Central memory CD8-positive, alpha-beta T cell (primary cell): ENCODE measurements around the gene TBL1X.

Source experiments
- ATAC-seq: fragments of 150-1000 bp; cut with Tn5 transposase; replicated peaks from 2 replicates; pipeline ENCODE4 v1.10.0; 2022; ENCODE audit warnings: mild to moderate bottlenecking, moderate FRiP score, moderate number of reproducible peaks; ENCODE audit not compliant: poor library complexity, severe bottlenecking; ENCODE audit errors: extremely low read depth
- DNase-seq, 2 donors: peaks; one replicate each; pipeline ENCODE4 v3.0.0; 2021; ENCODE audit warnings: low spot score in 2 of 2
- H3K27ac Mint-ChIP-seq: one replicate; pipeline ENCODE4 v1.8.0; 2022; ENCODE audit warnings: low read depth, mild to moderate bottlenecking, moderate library complexity, mixed read lengths
- H3K27me3 Mint-ChIP-seq: one replicate; pipeline ENCODE4 v1.8.0; 2022; ENCODE audit warnings: mixed read lengths
- H3K36me3 Mint-ChIP-seq: one replicate; pipeline ENCODE4 v1.8.0; 2022; ENCODE audit warnings: mild to moderate bottlenecking, moderate library complexity, mixed read lengths; ENCODE audit not compliant: insufficient read depth
- H3K4me1 Mint-ChIP-seq: one replicate; pipeline ENCODE4 v1.8.0; 2022; ENCODE audit warnings: mixed read lengths
- H3K4me3 Mint-ChIP-seq: one replicate; pipeline ENCODE4 v1.8.0; 2022; ENCODE audit warnings: mild to moderate bottlenecking, moderate library complexity, mixed read lengths
- H3K9me3 Mint-ChIP-seq: one replicate; pipeline ENCODE4 v1.8.0; 2022; ENCODE audit warnings: mixed read lengths

Gene TBL1X

GRCh38 chrX:9611436-9612145, 146.7 kb downstream of the TBL1X start:
- no peak for ATAC-seq
- Mint-ChIP-seq H3K4me1 (no peaks in the 10 kb centered on the region), H3K4me3 (no peak overlapping the region), H3K27me3 (no peaks in the 10 kb centered on the region), H3K36me3 (peaks cover 3% of the 10 kb centered on the region), H3K27ac (no peak overlapping the region), H3K9me3 (no peaks in the 10 kb centered on the region)
- DNase-seq, result no peak

- Mint-ChIP-seq H3K4me3 (no peak overlapping the region), H3K9me3 (no peaks in the 10 kb centered on the region), H3K27ac (no peak overlapping the region), H3K4me1 (no peaks in the 10 kb centered on the region), H3K36me3 (peaks cover 3% of the 10 kb centered on the region), H3K27me3 (no peaks in the 10 kb centered on the region)
- no peak for ATAC-seq
- no peak for DNase-seq
Measured at GRCh38 chrX:9612146-9612505, 147.3 kb downstream of the TBL1X start.

GRCh38 chrX:9614016-9614415, 149.2 kb downstream of the TBL1X start:
- DNase-seq (no peak), ATAC-seq (no peak)
- Mint-ChIP-seq H3K27me3 (no peaks in the 10 kb centered on the region), H3K9me3 (no peaks in the 10 kb centered on the region), H3K27ac (no peak overlapping the region), H3K4me3 (no peak overlapping the region), H3K4me1 (peaks cover 9% of the 10 kb centered on the region), H3K36me3 (peaks cover 5% of the 10 kb centered on the region)

GRCh38 chrX:9619133-9619532, 154.3 kb downstream of the TBL1X start:
- peaks cover 5% of the 10 kb centered on the region for H3K36me3 Mint-ChIP-seq
- no peaks in the 10 kb centered on the region for H3K27me3 Mint-ChIP-seq
- DNase-seq (no peak), ATAC-seq (no peak)
- no peaks in the 10 kb centered on the region for H3K9me3 Mint-ChIP-seq
- no peak overlapping the region for H3K27ac Mint-ChIP-seq
- no peak overlapping the region for H3K4me3 Mint-ChIP-seq
- peaks cover 33% of the 10 kb centered on the region for H3K4me1 Mint-ChIP-seq

- ATAC-seq, result no peak
- Mint-ChIP-seq H3K4me1 (peaks cover 37% of the 10 kb centered on the region), H3K36me3 (peaks cover 5% of the 10 kb centered on the region)
Measured at GRCh38 chrX:9619581-9619980, 154.7 kb downstream of the TBL1X start.

GRCh38 chrX:9622128-9622527, 157.3 kb downstream of the TBL1X start:
- DNase-seq (no peak), ATAC-seq (no peak)
- peaks cover 38% of the 10 kb centered on the region for H3K4me1 Mint-ChIP-seq
- peaks cover 5% of the 10 kb centered on the region for H3K36me3 Mint-ChIP-seq
- H3K4me3 Mint-ChIP-seq, result no peak overlapping the region
- H3K27me3 Mint-ChIP-seq, result no peaks in the 10 kb centered on the region
- H3K9me3 Mint-ChIP-seq, result no peaks in the 10 kb centered on the region
- no peak overlapping the region for H3K27ac Mint-ChIP-seq

More at GRCh38 chrX:9619581-9619980, 154.7 kb downstream of the TBL1X start:
- no peak for DNase-seq
- no peak overlapping the region for H3K4me3 Mint-ChIP-seq
- H3K27ac Mint-ChIP-seq, result no peak overlapping the region
- H3K27me3 Mint-ChIP-seq, result no peaks in the 10 kb centered on the region
- no peaks in the 10 kb centered on the region for H3K9me3 Mint-ChIP-seq

GRCh38 chrX:9626379-9626778, 161.5 kb downstream of the TBL1X start:
- DNase-seq (no peak), ATAC-seq (no peak)
- peaks cover 11% of the 10 kb centered on the region for H3K4me1 Mint-ChIP-seq
- H3K9me3 Mint-ChIP-seq, result no peaks in the 10 kb centered on the region
- no peaks in the 10 kb centered on the region for H3K36me3 Mint-ChIP-seq
- H3K4me3 Mint-ChIP-seq, result no peak overlapping the region
- no peak overlapping the region for H3K27ac Mint-ChIP-seq
- H3K27me3 Mint-ChIP-seq, result no peaks in the 10 kb centered on the region

- no peaks in the 10 kb centered on the region for H3K27me3 Mint-ChIP-seq
- H3K4me1 Mint-ChIP-seq, result peaks cover 5% of the 10 kb centered on the region
- H3K36me3 Mint-ChIP-seq, result no peaks in the 10 kb centered on the region
- ATAC-seq, result no peak
- no peak overlapping the region for H3K27ac Mint-ChIP-seq
- DNase-seq, result no peak
- H3K4me3 Mint-ChIP-seq, result no peak overlapping the region
- H3K9me3 Mint-ChIP-seq, result no peaks in the 10 kb centered on the region
Measured at GRCh38 chrX:9627922-9628321, 163.1 kb downstream of the TBL1X start.

- Mint-ChIP-seq H3K9me3 (no peaks in the 10 kb centered on the region), H3K36me3 (no peaks in the 10 kb centered on the region), H3K4me3 (no peak overlapping the region), H3K4me1 (peaks cover 5% of the 10 kb centered on the region), H3K27me3 (no peaks in the 10 kb centered on the region), H3K27ac (no peak overlapping the region)
- ATAC-seq, result no peak
- no peak for DNase-seq
Measured at GRCh38 chrX:9628779-9629493, 164.1 kb downstream of the TBL1X start.

GRCh38 chrX:9634551-9634950, 169.7 kb downstream of the TBL1X start:
- Mint-ChIP-seq H3K27ac (no peak overlapping the region), H3K4me3 (no peak overlapping the region), H3K27me3 (no peaks in the 10 kb centered on the region), H3K36me3 (peaks cover 3% of the 10 kb centered on the region), H3K9me3 (no peaks in the 10 kb centered on the region), H3K4me1 (no peaks in the 10 kb centered on the region)
- DNase-seq (no peak), ATAC-seq (no peak)

GRCh38 chrX:9635368-9635767, 170.5 kb downstream of the TBL1X start:
- Mint-ChIP-seq H3K36me3 (peaks cover 3% of the 10 kb centered on the region), H3K27me3 (no peaks in the 10 kb centered on the region), H3K9me3 (no peaks in the 10 kb centered on the region), H3K4me3 (no peak overlapping the region), H3K4me1 (no peaks in the 10 kb centered on the region), H3K27ac (no peak overlapping the region)
- no peak for ATAC-seq
- no peak for DNase-seq

- H3K27ac Mint-ChIP-seq, result no peak overlapping the region
- peaks cover 3% of the 10 kb centered on the region for H3K36me3 Mint-ChIP-seq
- no peak overlapping the region for H3K4me3 Mint-ChIP-seq
- ATAC-seq (no peak), DNase-seq (no peak)
- H3K9me3 Mint-ChIP-seq, result no peaks in the 10 kb centered on the region
- no peaks in the 10 kb centered on the region for H3K4me1 Mint-ChIP-seq
- no peaks in the 10 kb centered on the region for H3K27me3 Mint-ChIP-seq
Measured at GRCh38 chrX:9635803-9636202, 170.9 kb downstream of the TBL1X start.

- Mint-ChIP-seq H3K9me3 (no peaks in the 10 kb centered on the region), H3K4me1 (peaks cover 9% of the 10 kb centered on the region), H3K4me3 (no peak overlapping the region), H3K27me3 (no peaks in the 10 kb centered on the region), H3K36me3 (peaks cover 3% of the 10 kb centered on the region), H3K27ac (no peak overlapping the region)
- DNase-seq (no peak), ATAC-seq (no peak)
Measured at GRCh38 chrX:9638871-9639270, 174.0 kb downstream of the TBL1X start.
